Liver (tissue), 9 donors: ENCODE measurements around the gene PHB1. TPM values are rescaled to one million over a fixed set of nuclear protein-coding genes. Genes with fewer than 3 reads are reported as not detected.

Experiments used
- DNase-seq: peaks from one replicate; pipeline ENCODE4 v3.0.0-alpha.2; 2017; ENCODE audit warnings: low spot score
- H3K27ac ChIP-seq, 2 donors: one replicate each; pipeline ENCODE4 v1.7.0; 2013; ENCODE audit warnings: inconsistent platforms in 2 of 2, low read length in 2 of 2, control low read depth in 1 of 2, low read depth in 1 of 2, mild to moderate bottlenecking in 1 of 2
- H3K27me3 ChIP-seq, 4 donors: one replicate each; pipeline versions ENCODE4 v1.6.1 to v1.7.0; 2013; ENCODE audit warnings: low read length in 3 of 4, inconsistent platforms in 1 of 4, mild to moderate bottlenecking in 1 of 4, moderate library complexity in 1 of 4; ENCODE audit not compliant: control insufficient read depth in 4 of 4, insufficient read depth in 4 of 4
- H3K36me3 ChIP-seq, 4 donors: one replicate each; pipeline versions ENCODE4 v1.6.1 to v1.7.0; 2013; ENCODE audit warnings: low read length in 3 of 4, mild to moderate bottlenecking in 3 of 4, low read depth in 1 of 4, moderate library complexity in 1 of 4; ENCODE audit not compliant: control insufficient read depth in 4 of 4, insufficient read depth in 3 of 4
- H3K4me1 ChIP-seq, 4 donors: one replicate each; pipeline versions ENCODE4 v1.6.1 to v1.7.0; 2013; ENCODE audit warnings: low read length in 3 of 4, mild to moderate bottlenecking in 3 of 4, moderate library complexity in 1 of 4; ENCODE audit not compliant: control insufficient read depth in 4 of 4, insufficient read depth in 4 of 4
- H3K4me3 ChIP-seq, 3 donors: one replicate each; pipeline versions ENCODE4 v1.6.1 to v1.7.0; 2013; ENCODE audit warnings: low read length in 3 of 3, control low read depth in 1 of 3, low read depth in 1 of 3, mild to moderate bottlenecking in 1 of 3
- H3K9ac ChIP-seq, 2 donors: one replicate each; pipeline ENCODE4 v1.7.0; 2013; ENCODE audit warnings: low read length in 2 of 2, mild to moderate bottlenecking in 2 of 2, moderate library complexity in 2 of 2, control low read depth in 1 of 2, low read depth in 1 of 2
- H3K9me3 ChIP-seq, 4 donors: one replicate each; pipeline versions ENCODE4 v1.6.1 to v1.7.0; 2013; ENCODE audit warnings: low read length in 3 of 4; ENCODE audit not compliant: control insufficient read depth in 4 of 4
- ATF3 ChIP-seq: IDR thresholded peaks from 2 replicates; pipeline ENCODE4 v1.6.1; 2016; ENCODE audit warnings: antibody characterized with exemption
- CTCF ChIP-seq: fragments of 150-350 bp; IDR thresholded peaks from 2 replicates; pipeline ENCODE4 v1.5.1; 2017; ENCODE audit warnings: improper control_type of control experiment, low read depth, low read length; ENCODE audit not compliant: missing input control
- EGR1 ChIP-seq, 2 donors: IDR thresholded peaks; 2 replicates each; pipeline ENCODE4 v1.6.1; 2016 to 2018; ENCODE audit warnings: antibody characterized with exemption in 2 of 2, low read depth in 2 of 2
- FOXA1 ChIP-seq: IDR thresholded peaks from 2 replicates; pipeline ENCODE4 v1.6.1; 2016; ENCODE audit warnings: antibody characterized with exemption
- FOXA2 ChIP-seq: IDR thresholded peaks from 2 replicates; pipeline ENCODE4 v1.6.1; 2016; ENCODE audit warnings: antibody characterized with exemption
- GABPA ChIP-seq, 2 donors: IDR thresholded peaks in 1 of 2; conservative IDR thresholded peaks in 1 of 2; 2 replicates each; pipeline ENCODE4 v1.6.1; 2016; ENCODE audit warnings: antibody characterized with exemption in 2 of 2, mild to moderate bottlenecking in 1 of 2, moderate library complexity in 1 of 2
- HNF4A ChIP-seq, 2 donors: conservative IDR thresholded peaks; 2 replicates each; pipeline ENCODE4 v1.6.1; 2016; ENCODE audit warnings: antibody characterized with exemption in 2 of 2, mild to moderate bottlenecking in 2 of 2
- HNF4G ChIP-seq: IDR thresholded peaks from 2 replicates; pipeline ENCODE4 v1.6.1; 2016; ENCODE audit warnings: antibody characterized with exemption
- JUND ChIP-seq, 2 donors: IDR thresholded peaks; 2 replicates each; pipeline ENCODE4 v1.6.1; 2016; ENCODE audit warnings: antibody characterized with exemption in 2 of 2
- MAX ChIP-seq: IDR thresholded peaks from 2 replicates; pipeline ENCODE4 v1.6.1; 2016; ENCODE audit warnings: antibody characterized with exemption
- NR2F2 ChIP-seq: IDR thresholded peaks from 2 replicates; pipeline ENCODE4 v1.6.1; 2016; ENCODE audit warnings: antibody characterized with exemption
- RAD21 ChIP-seq, 2 donors: IDR thresholded peaks; 2 replicates each; pipeline ENCODE4 v1.6.1; 2016; ENCODE audit warnings: antibody characterized with exemption in 2 of 2, mild to moderate bottlenecking in 2 of 2
- REST ChIP-seq: IDR thresholded peaks from 2 replicates; pipeline ENCODE4 v1.6.1; 2016; ENCODE audit warnings: antibody characterized with exemption, mild to moderate bottlenecking
- RXRA ChIP-seq, 2 donors: IDR thresholded peaks; 2 replicates each; pipeline ENCODE4 v1.6.1; 2017 to 2018; ENCODE audit warnings: antibody characterized with exemption in 2 of 2, mild to moderate bottlenecking in 1 of 2
- TAF1 ChIP-seq: conservative IDR thresholded peaks from 2 replicates; pipeline ENCODE4 v1.6.1; 2016; ENCODE audit warnings: antibody characterized with exemption, mild to moderate bottlenecking
- YY1 ChIP-seq: IDR thresholded peaks from 2 replicates; pipeline ENCODE4 v1.6.1; 2016; ENCODE audit warnings: antibody characterized with exemption, mild to moderate bottlenecking
- ZBTB33 ChIP-seq: IDR thresholded peaks from 2 replicates; pipeline ENCODE4 v1.6.1; 2016; ENCODE audit warnings: antibody characterized with exemption
- WGBS: extraction: QIAGEN DNeasy Blood & Tissue Kit; methylation state at CpG from one replicate; pipeline ENCODE4 v1.1.7; 2013; 5-methylcytosine and 5-hydroxymethylcytosine counted together
- polyA plus RNA-seq, 2 donors: library from polyadenylated mRNA; stranded (reverse) in 1 of 2; unstranded in 1 of 2; fragments of 200-250 nt in 1 of 2; fragments of >200 nt in 1 of 2; fragmentation: Nextera tagmentation in 1 of 2; extraction: Ambion mirVana in 1 of 2; gene quantifications; one replicate each; pipeline versions ENCODE4 v1.2.1 to v1.2.3, GENCODE V29; 2013 to 2015
- total RNA-seq, 2 donors: library from RNA; depleted of rRNA; stranded (reverse); fragments of >200 nt; gene quantifications; one replicate each; pipeline ENCODE4 v1.2.3, GENCODE V29; 2014
- donor health status: healthy.
- donor health status: healthy.
- donor health status: healthy.
- donor health status: healthy.
- donor health status: healthy.

The PHB1 gene
- total and polyA plus RNA-seq, 4 donors = 52.5 to 149 (median 98.5) TPM

- Histone ChIP-seq H3K36me3 (no peaks in the 10 kb centered on the region), H3K9ac (peak overlapping the region; percentile 8 to 24), H3K4me3 (peak overlapping the region; percentile 51 to 87 (median 63)), H3K4me1 (peaks cover 7 to 55% (median 38%) of the 10 kb centered on the region in 4 donors), H3K27ac (peak overlapping the region; percentile 74 to 88), H3K27me3 (no peaks in the 10 kb centered on the region), H3K9me3 (no peaks in the 10 kb centered on the region)
- DNase-seq = peak; percentile 36
- TF ChIP-seq YY1 (no peak), HNF4A (conservative IDR thresholded peaks at IDR 0.05) (no peak), RXRA (IDR thresholded peaks at IDR 0.05) (no peak), ATF3 (no peak), REST (no peak), FOXA2 (no peak), FOXA1 (no peak), GABPA (IDR thresholded peaks at IDR 0.05 in 1 of 2, conservative IDR thresholded peaks at IDR 0.05 in 1 of 2) (no peak), MAX (no peak), EGR1 (IDR thresholded peaks at IDR 0.05; ENCODE audit: low read depth in 2 of 2) (no peak), NR2F2 (no peak), HNF4G (no peak)
- WGBS = 4% methylated on average over 8 of the region's 8 CpGs
These were observed 53.9 kb downstream of the PHB1 start for GRCh38 chr17:49360796-49361128.

GRCh38 chr17:49359990-49360795 lies 54.5 kb downstream of the PHB1 start:
- H3K4me1 ChIP-seq = peaks cover 7 to 55% (median 38%) of the 10 kb centered on the region in 4 donors
- H3K9ac ChIP-seq = peak overlapping the region; percentile 8 to 24
- H3K36me3 ChIP-seq = no peaks in the 10 kb centered on the region
- no peaks in the 10 kb centered on the region for H3K27me3 ChIP-seq
- DNase-seq = no peak
- H3K9me3 ChIP-seq = no peaks in the 10 kb centered on the region
- no peak for TF ChIP-seq RAD21 (IDR thresholded peaks at IDR 0.05)
- TF ChIP-seq HNF4A (conservative IDR thresholded peaks at IDR 0.05) = peak; percentile 37 to 49
- peak overlapping the region; percentile 51 to 87 (median 63) for H3K4me3 ChIP-seq
- 4% methylated on average over 8 of the region's 8 CpGs for WGBS
- H3K27ac ChIP-seq = peak overlapping the region; percentile 74 to 88

GRCh38 chr17:49358641-49359247 lies 55.9 kb downstream of the PHB1 start:
- peak overlapping the region in 1 of 2 donors; percentile 7 for H3K9ac ChIP-seq

More at GRCh38 chr17:49358641-49359247, 55.9 kb downstream of the PHB1 start:
- Histone ChIP-seq H3K9me3 (no peaks in the 10 kb centered on the region), H3K4me1 (peaks cover 7 to 56% (median 39%) of the 10 kb centered on the region in 4 donors), H3K27ac (no peak overlapping the region), H3K36me3 (no peaks in the 10 kb centered on the region), H3K4me3 (no peak overlapping the region), H3K27me3 (no peaks in the 10 kb centered on the region)
- TF ChIP-seq TAF1 (no peak), MAX (no peak), HNF4G (no peak), ZBTB33 (no peak), YY1 (no peak), RXRA (IDR thresholded peaks at IDR 0.05) (no peak), NR2F2 (no peak), GABPA (IDR thresholded peaks at IDR 0.05 in 1 of 2, conservative IDR thresholded peaks at IDR 0.05 in 1 of 2) (no peak), EGR1 (IDR thresholded peaks at IDR 0.05; ENCODE audit: low read depth in 2 of 2) (no peak), CTCF (no peak), HNF4A (conservative IDR thresholded peaks at IDR 0.05) (no peak), RAD21 (IDR thresholded peaks at IDR 0.05) (no peak), JUND (IDR thresholded peaks at IDR 0.05) (no peak)
- WGBS = 60% methylated on average over 4 of the region's 4 CpGs
- DNase-seq = no peak
